ENCODE measurements around the gene SMARCE1.
"Not testable (repeated sequence)": the region's sequence is repeated elsewhere in the genome, so short reads cannot be mapped to it uniquely, and the experiment has no call there.

Gene SMARCE1

GRCh38 chr17:40608061-40608581 lies 39.5 kb downstream of the SMARCE1 start:
- peak; percentile 62 for DNase-seq

GRCh38 chr17:40607641-40608040 lies 40.0 kb downstream of the SMARCE1 start:
- peak; percentile 65 for DNase-seq

DNA sequence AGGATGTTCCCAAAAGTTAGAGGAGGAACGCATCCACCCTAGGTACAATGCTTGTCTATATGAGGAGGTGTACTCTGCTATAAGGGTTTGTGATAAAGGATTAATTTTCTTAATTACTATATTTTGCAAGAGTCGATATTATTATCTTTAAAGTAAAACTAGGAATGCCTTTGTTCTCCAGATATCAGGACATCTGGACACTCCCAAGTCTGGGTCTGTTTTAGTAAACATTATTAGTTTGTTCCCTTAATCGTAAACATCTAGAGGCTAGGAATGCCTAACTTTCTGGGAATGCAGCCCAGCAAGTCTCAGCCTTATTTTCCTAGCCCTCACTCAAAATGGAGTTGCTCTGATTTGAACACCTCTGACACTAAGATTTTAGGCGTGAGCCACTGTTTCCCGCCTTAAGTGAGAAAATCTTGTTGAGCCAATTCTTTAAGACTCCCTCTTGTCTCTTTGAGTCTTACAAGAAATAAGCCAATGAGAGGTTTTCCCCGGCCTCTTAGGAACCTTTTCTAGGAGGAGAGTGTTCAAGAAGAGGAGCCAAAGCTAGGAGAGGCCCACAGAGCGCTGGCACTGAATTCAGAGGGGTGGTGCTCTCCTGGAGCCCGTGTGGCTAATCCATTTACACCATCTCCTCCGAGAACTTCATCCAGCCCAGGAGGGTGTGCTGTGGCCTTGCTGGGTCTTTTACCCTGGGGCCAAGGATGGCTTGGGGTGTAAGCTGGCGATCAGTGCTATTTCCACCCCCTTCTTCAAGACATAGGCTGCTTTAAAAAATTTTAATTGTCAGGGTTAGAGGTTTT lies 40.9 kb downstream of the SMARCE1 start:
- no peak for DNase-seq

DNA sequence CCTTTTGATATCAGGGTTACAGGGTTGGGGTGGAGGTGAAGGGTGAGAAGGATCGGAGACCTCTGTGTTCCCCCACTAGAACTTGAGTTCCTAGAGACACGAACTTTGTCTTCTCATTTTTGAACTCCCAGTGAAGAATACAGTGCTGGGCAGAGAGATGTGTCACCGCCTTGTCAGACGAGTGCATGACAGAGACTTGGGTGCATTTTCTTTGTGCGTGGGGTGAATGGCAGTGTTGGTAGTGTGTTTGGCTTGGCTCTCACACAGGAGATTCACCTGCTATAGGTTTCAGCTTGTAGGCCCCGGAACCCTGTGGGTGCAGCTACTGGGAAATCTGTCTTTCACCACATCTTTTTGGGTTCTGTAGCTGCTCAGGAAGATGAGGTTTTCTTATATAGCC lies 42.3 kb downstream of the SMARCE1 start:
- peak; percentile 69 for DNase-seq

- DNase-seq = no peak
Measured at GRCh38 chr17:40604327-40605080, 43.1 kb downstream of the SMARCE1 start.

DNA sequence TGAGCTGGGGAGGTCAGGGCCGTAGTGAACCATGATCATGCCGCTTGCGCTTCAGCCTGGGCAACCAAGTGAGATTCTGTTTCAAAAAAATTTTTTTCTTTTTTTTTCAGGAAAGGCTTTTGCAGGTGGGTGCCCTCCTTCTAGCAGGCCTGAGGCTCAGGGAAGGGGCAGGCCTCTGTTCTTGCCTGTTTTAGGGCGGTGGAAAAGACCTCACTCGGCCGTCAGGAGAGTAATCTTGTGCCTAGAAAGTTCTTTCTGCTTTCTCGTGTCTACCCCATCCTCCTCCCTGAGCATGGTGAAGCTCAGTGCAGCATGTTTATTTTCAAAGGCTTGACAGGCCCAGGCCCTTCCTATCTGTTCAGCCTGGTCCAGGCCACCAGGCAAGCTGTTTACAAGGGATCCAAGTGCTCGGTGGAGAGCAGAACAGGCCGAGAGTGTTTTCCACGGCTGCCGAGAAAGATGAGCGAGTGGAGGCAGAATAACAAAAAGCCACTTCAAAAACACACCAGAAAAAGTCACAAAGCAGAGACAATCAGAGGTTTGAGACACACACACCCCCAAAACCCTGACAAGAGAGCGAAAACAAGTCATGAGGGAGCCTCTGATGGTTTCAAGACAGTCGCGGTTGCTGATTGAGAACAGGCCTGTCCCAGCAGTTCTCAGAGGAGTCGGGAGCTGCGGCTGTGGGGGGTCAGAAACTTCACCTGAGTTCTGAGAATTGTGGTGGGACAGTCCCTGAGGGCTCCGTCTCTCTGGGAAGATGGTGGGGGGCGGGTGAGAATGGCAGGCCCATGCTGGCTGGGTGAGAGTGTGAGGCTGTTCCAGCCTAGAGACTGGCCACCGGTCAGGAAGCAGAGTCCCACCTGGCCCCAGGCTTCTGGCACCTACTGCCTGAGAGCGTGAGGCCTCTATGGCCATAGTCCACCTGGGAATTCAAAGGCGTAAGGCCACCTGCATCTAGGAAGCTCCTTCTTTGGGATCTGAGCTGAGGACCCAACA lies 44.9 kb downstream of the SMARCE1 start:
- DNase-seq = peak; percentile 71

GRCh38 chr17:40600486-40601046 lies 47.1 kb downstream of the SMARCE1 start:
- DNase-seq = no peak

- DNase-seq = no peak
Measured at GRCh38 chr17:40599468-40599763, 48.2 kb downstream of the SMARCE1 start.

- DNase-seq = peak; percentile 61
Measured at GRCh38 chr17:40598619-40599467, 48.8 kb downstream of the SMARCE1 start.

DNA sequence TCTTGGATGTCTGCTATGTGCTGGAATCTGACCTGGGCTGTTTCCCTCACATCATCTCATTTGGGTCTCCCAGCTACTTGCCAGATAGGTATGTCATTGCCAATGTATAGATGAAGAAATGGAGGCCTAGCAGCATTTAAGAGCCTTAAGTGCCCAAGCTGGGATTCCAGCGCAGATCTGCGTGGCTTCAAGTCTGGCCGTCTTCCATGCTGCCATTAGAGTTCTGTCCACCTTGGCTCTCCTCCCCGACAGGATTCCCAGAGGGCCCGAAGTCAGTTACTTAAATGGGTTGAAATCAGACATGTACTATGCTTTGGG lies 49.4 kb downstream of the SMARCE1 start:
- no peak for DNase-seq

DNA sequence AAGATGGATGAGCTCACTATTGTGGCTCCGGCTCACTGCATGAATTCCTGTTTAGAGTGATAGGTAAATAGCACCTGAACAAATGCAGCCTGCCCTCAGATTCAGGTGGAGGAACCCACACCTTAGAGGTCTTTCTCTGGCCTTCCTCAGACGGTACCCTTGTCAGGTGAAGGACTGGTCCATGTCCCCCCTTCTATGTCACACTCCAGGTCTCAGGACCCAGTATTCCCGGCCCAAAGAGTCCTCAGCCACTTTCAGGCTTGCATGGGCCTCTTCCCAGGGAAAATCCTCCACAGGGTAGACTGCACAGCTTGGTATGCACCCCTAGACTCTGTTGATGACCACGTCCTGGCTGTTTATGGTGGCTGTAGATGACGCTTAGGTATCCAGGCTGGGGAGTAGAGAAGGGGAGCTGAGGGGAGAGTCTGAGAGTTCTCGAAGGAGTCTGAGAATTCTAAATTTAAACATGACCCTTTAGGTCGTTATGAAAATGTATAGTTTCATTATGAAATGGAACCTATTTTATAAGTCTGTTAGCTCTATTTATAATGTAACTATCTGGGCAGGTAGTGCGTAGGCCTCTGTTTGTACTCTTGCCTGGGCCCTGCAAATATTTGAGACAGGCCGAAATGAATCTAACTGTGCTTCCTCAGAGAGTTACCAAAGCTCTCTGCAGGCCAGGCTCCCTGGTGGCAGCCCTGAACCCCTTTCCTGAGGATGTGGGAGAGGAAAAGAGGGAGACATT lies 49.9 kb downstream of the SMARCE1 start:
- no peak for DNase-seq

DNA sequence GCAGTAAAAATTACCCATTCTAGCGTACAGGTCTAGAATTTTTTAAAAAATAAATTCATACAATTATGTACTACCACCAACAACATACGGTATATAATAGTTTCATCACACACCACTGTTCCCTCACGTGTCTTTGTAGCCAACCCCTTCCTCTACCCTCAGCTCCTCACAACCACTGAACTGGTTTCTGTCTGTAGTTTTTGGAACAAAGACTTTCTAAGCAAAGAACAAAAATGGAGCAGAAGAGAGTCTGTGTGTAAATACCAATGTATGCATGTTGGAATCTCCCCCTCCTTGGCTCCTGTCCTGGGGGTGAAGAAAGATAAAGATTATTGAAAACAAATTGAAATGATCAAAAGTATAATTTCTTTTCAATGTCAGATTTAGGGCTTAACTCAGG lies 50.5 kb downstream of the SMARCE1 start:
- no peak for DNase-seq

DNA sequence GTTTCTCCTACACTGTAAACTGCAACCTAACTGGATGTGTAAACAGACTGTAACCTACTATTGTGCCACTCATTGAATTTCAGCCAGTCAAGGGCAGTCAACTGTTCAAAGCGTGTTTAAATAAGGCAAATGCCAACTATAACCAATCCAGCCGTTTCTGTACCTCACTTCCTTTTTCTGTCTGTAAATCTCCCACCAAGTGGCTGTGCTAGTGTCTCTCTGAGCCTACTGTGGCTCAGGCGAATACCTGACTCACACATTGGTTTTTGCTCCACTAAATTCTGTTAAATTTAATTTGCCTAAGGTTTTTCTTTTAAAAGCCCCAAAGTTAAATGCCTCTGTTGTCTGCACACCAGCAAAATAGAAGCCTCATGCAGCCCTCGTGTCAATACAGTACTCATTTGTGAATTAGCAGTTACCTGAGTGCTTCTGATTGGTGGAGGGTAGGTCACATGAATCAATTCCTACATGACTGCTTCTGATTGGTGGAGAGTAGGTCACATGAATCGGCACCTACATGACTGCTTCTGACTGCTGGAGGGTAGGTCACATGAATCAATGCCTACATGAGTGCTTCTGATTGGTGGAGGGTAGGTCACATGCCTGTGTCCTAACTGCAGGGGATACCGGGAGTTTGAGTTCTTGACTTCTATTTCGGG lies 51.2 kb downstream of the SMARCE1 start:
- DNase-seq = no peak

- DNase-seq = no peak
Measured at GRCh38 chr17:40590742-40591141, 56.9 kb downstream of the SMARCE1 start.

DNA sequence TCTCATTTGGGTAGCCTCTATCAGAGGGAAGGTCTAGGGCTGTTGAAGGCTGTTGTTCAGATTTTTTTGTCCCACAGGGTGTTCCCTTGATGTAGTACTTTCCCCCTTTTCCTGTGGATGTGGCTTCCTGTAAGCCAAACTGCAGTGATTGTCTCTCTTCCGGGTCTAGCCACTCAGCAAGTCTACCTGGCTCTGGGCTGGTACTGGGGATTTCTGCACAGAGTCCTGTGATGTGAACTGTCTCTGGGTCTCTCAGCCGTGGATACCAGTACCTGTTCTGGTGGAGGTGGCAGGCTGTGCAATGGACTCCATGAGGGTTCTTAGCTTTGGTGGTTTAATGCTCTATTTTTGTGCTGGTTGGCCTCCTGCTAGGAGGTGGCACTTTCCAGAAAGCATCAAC lies 59.1 kb downstream of the SMARCE1 start:
- DNase-seq = no peak

DNA sequence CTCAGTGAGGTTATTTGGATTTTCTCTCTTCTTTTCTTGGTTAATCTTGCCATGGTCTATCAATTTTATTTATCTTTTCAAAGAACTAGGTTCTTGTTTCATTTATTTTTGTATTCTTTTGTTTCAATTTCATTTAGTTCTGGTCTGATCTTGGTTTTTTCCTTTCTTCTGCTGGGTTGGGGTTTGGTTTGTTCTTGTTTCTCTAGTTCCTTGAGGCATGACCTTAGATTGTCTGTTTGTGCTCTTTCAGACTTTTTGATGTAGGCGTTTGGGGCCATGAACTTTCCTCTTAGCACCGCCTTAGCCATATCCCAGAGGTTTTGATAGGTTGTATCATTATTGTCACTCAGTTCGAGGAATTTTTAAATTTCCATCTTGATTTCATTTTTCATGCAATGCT lies 61.4 kb downstream of the SMARCE1 start:
- DNase-seq = not testable (repeated sequence)

DNA sequence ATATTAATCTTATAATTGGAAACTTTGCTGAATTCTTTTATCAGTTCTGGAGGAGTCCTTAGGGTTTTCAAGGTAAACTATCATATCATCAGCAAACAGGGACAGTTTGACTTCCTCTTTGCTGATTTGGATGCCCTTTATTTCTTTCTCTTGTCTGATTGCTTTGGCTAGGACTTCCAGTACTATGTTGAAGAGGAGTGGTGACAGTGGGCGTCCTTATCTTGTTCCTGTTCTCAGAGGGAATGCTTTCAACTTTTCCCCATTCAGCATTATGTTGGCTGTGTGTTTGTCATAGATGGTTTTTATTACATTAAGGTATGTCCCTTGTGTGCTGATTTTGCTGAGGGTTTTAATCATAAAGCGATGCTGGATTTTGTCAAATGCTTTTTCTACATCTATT lies 62.7 kb downstream of the SMARCE1 start:
- not testable (repeated sequence) for DNase-seq

GRCh38 chr17:40582328-40582901 lies 65.2 kb downstream of the SMARCE1 start:
- DNase-seq = peak; percentile 66

DNA sequence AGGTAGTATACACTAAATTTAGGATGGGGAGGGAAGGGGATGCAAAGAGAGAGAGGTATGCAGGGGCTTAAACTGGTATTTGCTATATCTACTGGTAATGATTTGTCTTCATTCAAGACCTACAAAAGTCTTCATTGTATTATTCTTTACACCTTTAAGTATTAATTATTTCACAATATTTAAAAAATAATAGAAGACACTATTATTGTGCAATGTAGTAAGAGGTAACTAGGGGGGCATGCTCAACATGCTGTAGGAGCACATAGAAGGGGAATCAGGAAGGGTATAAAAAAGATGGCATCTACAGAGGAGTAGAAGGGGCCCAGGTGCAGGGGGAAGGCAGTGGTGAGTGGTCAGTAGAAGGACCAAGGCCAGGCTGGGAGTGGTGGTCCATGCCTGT lies 67.5 kb downstream of the SMARCE1 start:
- no peak for DNase-seq

DNA sequence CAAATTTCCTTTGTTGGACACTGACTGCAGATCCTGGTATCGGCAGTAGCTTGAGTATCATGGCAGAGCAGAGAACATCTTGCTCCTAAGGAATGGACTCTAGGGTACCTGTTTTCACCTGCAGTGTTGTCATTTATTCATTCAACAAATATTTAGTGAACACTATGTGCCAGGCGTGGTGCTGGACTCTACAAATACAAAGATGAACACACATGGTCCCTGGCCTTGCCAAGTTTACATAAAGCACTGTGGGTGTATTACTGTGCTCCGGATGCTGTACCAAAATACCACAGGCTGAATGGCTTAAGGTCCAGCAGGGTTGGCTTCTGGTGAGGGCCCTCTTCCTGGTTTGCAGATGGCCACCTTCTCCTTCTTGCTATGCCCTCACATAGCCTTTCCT lies 68.1 kb downstream of the SMARCE1 start:
- DNase-seq = no peak
